MCF 10A (cell line): ENCODE measurements around the gene WASHC4. TPM values are rescaled to one million over a fixed set of nuclear protein-coding genes. Genes with fewer than 3 reads are reported as not detected.
A peak's percentile ranks its signal among the peaks of the same experiment; 100 is the strongest.

Experiments used
- BruUV-seq: library from RNA; stranded (reverse); fragments of 400-500 nt; replicated peaks from 2 replicates; lab custom pipeline; 2021; lab: Mats Ljungman, UMichigan
- CTCF ChIA-PET: fragments of 300-600 bp; sonication (Branson Sonifier 250); formaldehyde crosslinking; extraction: SDS; loops from one replicate; lab custom pipeline; 2021; ENCODE audit warnings: antibody characterized with exemption, inconsistent platforms; lab: Yijun Ruan, JAX
- POLR2A ChIA-PET: fragments of 300-600, 350-650 bp; sonication (Branson Sonifier 250); formaldehyde crosslinking; extraction: SDS; loops from one replicate; lab custom pipeline; 2020; ENCODE audit warnings: antibody characterized with exemption, inconsistent platforms; lab: Yijun Ruan, JAX
- DNase-seq: peaks from one replicate; pipeline ENCODE4 v3.0.0-alpha.2; 2018; ENCODE audit not compliant: unreplicated experiment
- H3K27ac Mint-ChIP-seq: one replicate; pipeline ENCODE4 v1.8.0; 2022; ENCODE audit warnings: mild to moderate bottlenecking, low read depth, mixed read lengths; ENCODE audit not compliant: unreplicated experiment
- H3K27me3 Mint-ChIP-seq: one replicate; pipeline ENCODE4 v1.8.0; 2022; ENCODE audit warnings: mixed read lengths; ENCODE audit not compliant: insufficient read depth, unreplicated experiment
- H3K36me3 Mint-ChIP-seq: one replicate; pipeline ENCODE4 v1.8.0; 2022; ENCODE audit warnings: mild to moderate bottlenecking, moderate library complexity, mixed read lengths; ENCODE audit not compliant: insufficient read depth, unreplicated experiment
- H3K4me1 Mint-ChIP-seq: one replicate; pipeline ENCODE4 v1.8.0; 2022; ENCODE audit warnings: mixed read lengths; ENCODE audit not compliant: insufficient read depth, unreplicated experiment
- H3K4me3 Mint-ChIP-seq: one replicate; pipeline ENCODE4 v1.8.0; 2022; ENCODE audit warnings: mild to moderate bottlenecking, moderate library complexity, mixed read lengths; ENCODE audit not compliant: unreplicated experiment
- H3K9me3 Mint-ChIP-seq: one replicate; pipeline ENCODE4 v1.8.0; 2022; ENCODE audit warnings: mixed read lengths; ENCODE audit not compliant: unreplicated experiment
- intact Hi-C: fragments of 100-400 bp; cut with micrococcal nuclease; formaldehyde crosslinking; loops from 2 replicates; pipeline ENCODE4 v1.14.1; 2022
- total RNA-seq: library from RNA; stranded (reverse); gene quantifications from 2 replicates; pipeline ENCODE4 v1.2.3, GENCODE V29; 2022
- TF ChIP-seq, protein P1 (sequence below): fragments of 200-600 bp; IDR thresholded peaks from one replicate; pipeline ENCODE4 v1.8.0; 2022; ENCODE audit warnings: antibody characterized with exemption, mild to moderate bottlenecking; ENCODE audit not compliant: unreplicated experiment

The WASHC4 gene
- total RNA-seq, 1 experiment from 2014 or later: 44.5 TPM

DNA sequence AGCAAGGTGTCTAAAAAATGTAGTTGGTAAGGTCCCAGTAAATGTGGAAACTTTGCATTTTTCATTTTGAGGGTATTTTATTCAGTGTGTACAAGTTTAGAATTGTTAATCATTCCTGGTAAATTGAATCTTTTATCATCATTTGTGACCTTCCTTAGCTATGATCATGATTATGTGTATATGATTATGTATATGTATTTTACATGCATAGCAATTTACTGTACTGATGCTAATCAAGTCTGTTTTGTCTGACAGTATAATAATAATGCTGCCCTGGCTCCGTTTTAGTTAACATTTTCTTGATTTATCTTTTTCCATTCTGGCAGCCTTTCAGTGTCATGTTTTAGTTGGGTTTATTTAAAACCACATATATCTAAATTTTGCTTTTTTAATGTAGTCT lies 9.4 kb downstream of the WASHC4 start:
- POLR2A ChIA-PET: interaction anchor here (1.5 to 2.0 kb wide), 2 partner anchors 10 to 16 kb away, joined by 5 to 10 read pairs; partner anchors contain the start of gene WASHC4
- intact Hi-C loops: no loop called here
- CTCF ChIA-PET: interaction anchor here (0.6 kb wide), 1 partner anchor 46 kb away, joined by 3 read pairs; no protein-coding TSS in a partner anchor

DNA sequence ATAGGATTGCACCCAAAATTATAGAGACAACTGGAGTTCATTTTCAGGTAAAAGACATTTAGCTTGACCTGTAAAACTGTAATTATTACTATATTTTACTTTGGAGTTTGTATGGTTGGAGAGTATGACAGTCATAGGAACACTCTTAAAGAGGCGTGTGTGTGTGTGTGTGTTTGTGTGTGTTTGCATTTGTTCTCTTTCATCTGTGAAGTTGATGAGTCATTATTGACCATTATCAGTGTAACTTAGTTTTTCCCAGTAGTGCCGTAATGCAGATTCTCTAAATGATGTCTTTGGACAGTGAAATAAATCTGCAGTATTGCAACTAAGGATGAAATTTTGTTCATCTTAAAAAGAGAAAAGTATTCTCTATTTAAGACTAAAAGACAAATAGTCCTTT lies 13.0 kb downstream of the WASHC4 start:
- no peak overlapping the region for H3K27ac Mint-ChIP-seq
- TF ChIP-seq, protein P1, sequence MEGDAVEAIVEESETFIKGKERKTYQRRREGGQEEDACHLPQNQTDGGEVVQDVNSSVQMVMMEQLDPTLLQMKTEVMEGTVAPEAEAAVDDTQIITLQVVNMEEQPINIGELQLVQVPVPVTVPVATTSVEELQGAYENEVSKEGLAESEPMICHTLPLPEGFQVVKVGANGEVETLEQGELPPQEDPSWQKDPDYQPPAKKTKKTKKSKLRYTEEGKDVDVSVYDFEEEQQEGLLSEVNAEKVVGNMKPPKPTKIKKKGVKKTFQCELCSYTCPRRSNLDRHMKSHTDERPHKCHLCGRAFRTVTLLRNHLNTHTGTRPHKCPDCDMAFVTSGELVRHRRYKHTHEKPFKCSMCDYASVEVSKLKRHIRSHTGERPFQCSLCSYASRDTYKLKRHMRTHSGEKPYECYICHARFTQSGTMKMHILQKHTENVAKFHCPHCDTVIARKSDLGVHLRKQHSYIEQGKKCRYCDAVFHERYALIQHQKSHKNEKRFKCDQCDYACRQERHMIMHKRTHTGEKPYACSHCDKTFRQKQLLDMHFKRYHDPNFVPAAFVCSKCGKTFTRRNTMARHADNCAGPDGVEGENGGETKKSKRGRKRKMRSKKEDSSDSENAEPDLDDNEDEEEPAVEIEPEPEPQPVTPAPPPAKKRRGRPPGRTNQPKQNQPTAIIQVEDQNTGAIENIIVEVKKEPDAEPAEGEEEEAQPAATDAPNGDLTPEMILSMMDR: no peak
- ChIA-PET POLR2A (interaction anchor here (0.7 to 1.3 kb wide), 3 partner anchors 12 to 1137 kb away, joined by 3 read pairs; no protein-coding TSS in a partner anchor), CTCF (interaction anchor here (1.2 kb wide), 1 partner anchor 11 kb away, joined by 3 read pairs; no protein-coding TSS in a partner anchor)
- BruUV-seq: no TSS peak
- H3K27me3 Mint-ChIP-seq: no peaks in the 10 kb centered on the region
- DNase-seq: peak; percentile 4
- H3K9me3 Mint-ChIP-seq: no peaks in the 10 kb centered on the region
- intact Hi-C loops: no loop called here
- no peak overlapping the region for H3K4me3 Mint-ChIP-seq
- H3K4me1 Mint-ChIP-seq: no peaks in the 10 kb centered on the region
- H3K36me3 Mint-ChIP-seq: peaks cover 97% of the 10 kb centered on the region

More for the DNA sequence above, 9.4 kb downstream of the WASHC4 start:
- H3K36me3 Mint-ChIP-seq: peaks cover 91% of the 10 kb centered on the region
- no peak overlapping the region for H3K27ac Mint-ChIP-seq
- no peak overlapping the region for H3K4me3 Mint-ChIP-seq
- peaks cover 3% of the 10 kb centered on the region for H3K4me1 Mint-ChIP-seq
- H3K27me3 Mint-ChIP-seq: no peaks in the 10 kb centered on the region
- H3K9me3 Mint-ChIP-seq: no peaks in the 10 kb centered on the region
- no TSS peak for BruUV-seq
- DNase-seq: no peak
- TF ChIP-seq, protein P1: no peak

DNA sequence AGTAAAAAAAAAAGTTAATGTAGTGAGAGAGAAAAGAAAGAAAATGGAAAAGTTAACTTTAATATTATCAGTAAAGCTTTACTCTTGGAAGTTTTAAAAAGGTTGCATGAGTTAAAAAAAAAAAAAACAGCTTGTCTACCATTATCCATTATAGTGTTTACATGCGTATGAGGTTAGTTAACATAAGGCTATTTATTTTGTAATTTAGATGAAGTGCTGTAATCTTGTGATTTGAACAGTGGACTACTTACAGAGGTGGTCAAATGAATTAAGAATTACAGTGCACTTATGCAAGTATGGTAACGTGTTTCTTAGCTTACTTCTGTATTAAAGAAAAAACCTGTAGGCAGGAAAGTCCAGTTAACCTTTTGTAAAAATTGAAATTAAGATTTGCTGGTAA lies 30.7 kb downstream of the WASHC4 start:
- CTCF ChIA-PET: interaction anchor here (0.9 to 1.0 kb wide), 2 partner anchors 9 to 15 kb away, joined by 3 read pairs; no protein-coding TSS in a partner anchor

DNA sequence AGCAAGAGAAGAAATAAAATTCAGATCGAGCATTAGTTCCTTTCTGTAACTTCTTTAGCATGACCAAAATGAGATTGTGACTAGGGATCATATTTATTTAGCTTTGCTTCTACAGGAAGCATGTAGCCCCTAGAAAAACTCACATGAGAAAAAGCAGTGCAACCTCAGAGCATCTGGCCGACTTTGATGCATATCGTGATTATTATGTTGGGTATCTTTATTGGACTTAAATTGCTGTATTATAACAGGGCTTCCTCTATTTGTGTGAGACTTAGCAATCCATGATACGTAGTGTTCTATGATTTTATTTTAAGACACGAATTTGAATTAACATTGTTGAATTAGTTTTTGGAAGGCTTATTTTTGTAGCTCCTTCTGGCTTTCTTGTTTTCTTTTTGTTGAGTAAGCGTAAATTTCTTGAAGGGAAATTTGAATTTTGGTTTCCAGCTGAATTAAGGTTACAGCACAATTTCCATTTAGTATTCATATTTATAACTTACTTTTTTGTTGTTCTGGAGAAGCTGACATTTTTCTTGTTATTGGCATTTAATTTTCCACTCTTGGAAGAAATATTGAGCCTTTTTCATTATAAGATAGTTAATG lies 33.9 kb downstream of the WASHC4 start:
- intact Hi-C loops: no loop called here
- no peak for DNase-seq
- H3K27me3 Mint-ChIP-seq: no peaks in the 10 kb centered on the region
- no peaks in the 10 kb centered on the region for H3K9me3 Mint-ChIP-seq
- BruUV-seq: no TSS peak
- peaks cover 5% of the 10 kb centered on the region for H3K4me1 Mint-ChIP-seq
- TF ChIP-seq, protein P1: no peak
- ChIA-PET CTCF (interaction anchor here (0.7 kb wide), 1 partner anchor 17 kb away, joined by 3 read pairs; no protein-coding TSS in a partner anchor), POLR2A (interaction anchor here (0.7 kb wide), 2 partner anchors 31 to 49 kb away, joined by 3 to 4 read pairs; no protein-coding TSS in a partner anchor)
- H3K27ac Mint-ChIP-seq: no peak overlapping the region
- peaks cover 69% of the 10 kb centered on the region for H3K36me3 Mint-ChIP-seq
- H3K4me3 Mint-ChIP-seq: no peak overlapping the region

More for the DNA sequence above, 30.7 kb downstream of the WASHC4 start:
- Mint-ChIP-seq H3K27ac (no peak overlapping the region), H3K36me3 (peaks cover 74% of the 10 kb centered on the region), H3K4me3 (no peak overlapping the region), H3K9me3 (no peaks in the 10 kb centered on the region), H3K4me1 (peaks cover 5% of the 10 kb centered on the region), H3K27me3 (no peaks in the 10 kb centered on the region)
- no TSS peak for BruUV-seq
- POLR2A ChIA-PET: interaction anchor here (0.6 kb wide), 1 partner anchor 9 kb away, joined by 3 read pairs; no protein-coding TSS in a partner anchor
- no peak for DNase-seq
- intact Hi-C loops: no loop called here
- TF ChIP-seq, protein P1: no peak
